Esophagus squamous epithelium (tissue), 4 donors: ENCODE measurements around the gene SMOC2.

Source experiments
- POLR2A ChIP-seq, 4 donors: fragments of 450-650 bp; IDR thresholded peaks; one replicate each; pipeline ENCODE4 v1.6.1; 2017; ENCODE audit warnings: antibody characterized with exemption in 4 of 4, mild to moderate bottlenecking in 4 of 4, moderate library complexity in 3 of 4
- TF ChIP-seq, protein P1 (sequence below), 6 experiments: fragments of 450-650 bp in 4 of 6; fragments of 200-600 bp in 2 of 6; sonication (generic) in 2 of 6; IDR thresholded peaks; one replicate each; pipeline ENCODE4 v1.5.1; 2016 to 2019; ENCODE audit warnings: antibody characterized with exemption in 6 of 6, mild to moderate bottlenecking in 4 of 6, moderate library complexity in 4 of 6

DNA sequence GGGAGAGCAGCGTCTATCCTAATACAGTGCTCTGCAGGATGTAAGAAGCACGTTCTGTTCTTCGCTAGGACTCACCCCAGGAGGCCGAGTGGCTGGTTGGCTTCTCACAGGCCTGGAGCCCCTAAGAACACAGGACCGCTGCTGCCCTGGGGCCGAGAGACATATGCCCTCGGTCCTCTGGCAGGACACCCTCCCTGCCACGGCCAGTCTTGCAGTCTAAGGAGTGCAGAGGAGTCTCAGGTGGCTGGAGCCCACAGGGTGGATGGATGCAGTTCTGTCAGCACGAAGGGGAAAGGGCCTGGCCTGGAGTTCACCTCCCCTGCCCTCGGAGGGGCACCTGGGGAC lies 96.5 kb downstream of the SMOC2 start:
- TF ChIP-seq, protein P1, sequence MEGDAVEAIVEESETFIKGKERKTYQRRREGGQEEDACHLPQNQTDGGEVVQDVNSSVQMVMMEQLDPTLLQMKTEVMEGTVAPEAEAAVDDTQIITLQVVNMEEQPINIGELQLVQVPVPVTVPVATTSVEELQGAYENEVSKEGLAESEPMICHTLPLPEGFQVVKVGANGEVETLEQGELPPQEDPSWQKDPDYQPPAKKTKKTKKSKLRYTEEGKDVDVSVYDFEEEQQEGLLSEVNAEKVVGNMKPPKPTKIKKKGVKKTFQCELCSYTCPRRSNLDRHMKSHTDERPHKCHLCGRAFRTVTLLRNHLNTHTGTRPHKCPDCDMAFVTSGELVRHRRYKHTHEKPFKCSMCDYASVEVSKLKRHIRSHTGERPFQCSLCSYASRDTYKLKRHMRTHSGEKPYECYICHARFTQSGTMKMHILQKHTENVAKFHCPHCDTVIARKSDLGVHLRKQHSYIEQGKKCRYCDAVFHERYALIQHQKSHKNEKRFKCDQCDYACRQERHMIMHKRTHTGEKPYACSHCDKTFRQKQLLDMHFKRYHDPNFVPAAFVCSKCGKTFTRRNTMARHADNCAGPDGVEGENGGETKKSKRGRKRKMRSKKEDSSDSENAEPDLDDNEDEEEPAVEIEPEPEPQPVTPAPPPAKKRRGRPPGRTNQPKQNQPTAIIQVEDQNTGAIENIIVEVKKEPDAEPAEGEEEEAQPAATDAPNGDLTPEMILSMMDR (IDR thresholded peaks at IDR 0.05): no peak
- TF ChIP-seq POLR2A (IDR thresholded peaks at IDR 0.05): peak in 1 of 4 donors; percentile 19
